Measurements from ENCODE around the gene PRKCH.
A peak's percentile ranks its signal among the peaks of the same experiment; 100 is the strongest.

The PRKCH gene

GRCh38 chr14:61508526-61508925 is 187.1 kb downstream of the PRKCH start:
- Histone ChIP-seq H3K9me3 (ENCODE audit: control insufficient read depth, insufficient read depth, low read depth, low read length) (no peaks in the 10 kb centered on the region), H3K27ac (ENCODE audit: extremely low read depth, low read depth, low read length) (no peak overlapping the region), H3K4me1 (ENCODE audit: control insufficient read depth, insufficient read depth, low read length) (no peaks in the 10 kb centered on the region), H3K36me3 (ENCODE audit: control insufficient read depth in 2 of 2, insufficient read depth in 1 of 2, low read length in 2 of 2) (no peaks in the 10 kb centered on the region), H3K4me3 (ENCODE audit: low read depth, low read length) (no peak overlapping the region)
- CTCF ChIA-PET, result no interaction called here
- POLR2A ChIA-PET, result no interaction called here
- no peak for TF ChIP-seq ZNF366 (tag by site-specific recombination; conservative IDR thresholded peaks at IDR 0.05)
- TF ChIP-seq ZNF610 (tag by site-specific recombination; IDR thresholded peaks at IDR 0.05; ENCODE audit: borderline replicate concordance), result no peak
- no peak for TF ChIP-seq CTCF (tag by site-specific recombination; IDR thresholded peaks at IDR 0.05)
- no peak for TF ChIP-seq SCRT2 (tag by site-specific recombination; IDR thresholded peaks at IDR 0.05)
- TF ChIP-seq SALL2 (tag by site-specific recombination; IDR thresholded peaks at IDR 0.05; ENCODE audit: borderline replicate concordance), result no peak
- no peak for TF ChIP-seq KLF10 (tag by site-specific recombination; IDR thresholded peaks at IDR 0.05)
- TF ChIP-seq ZNF529 (tag by site-specific recombination; IDR thresholded peaks at IDR 0.05; ENCODE audit: insufficient replicate concordance), result no peak
- no peak for TF ChIP-seq ZNF362 (tag by site-specific recombination; IDR thresholded peaks at IDR 0.05)
- no peak for TF ChIP-seq ZNF776 (tag by site-specific recombination; IDR thresholded peaks at IDR 0.05; ENCODE audit: borderline replicate concordance)
- no peak for TF ChIP-seq GLI4 (tag by site-specific recombination; IDR thresholded peaks at IDR 0.05)
- TF ChIP-seq ZNF785 (tag by site-specific recombination; IDR thresholded peaks at IDR 0.05), result no peak
- TF ChIP-seq ZBTB26 (tag by site-specific recombination; optimal IDR thresholded peaks at IDR 0.05), result no peak
- no peak for TF ChIP-seq ZNF335 (tag by site-specific recombination; conservative IDR thresholded peaks at IDR 0.05)

GRCh38 chr14:61510736-61511557 is 189.6 kb downstream of the PRKCH start:
- no peaks in the 10 kb centered on the region for H3K4me1 ChIP-seq (ENCODE audit: control insufficient read depth, insufficient read depth, low read length)
- no peaks in the 10 kb centered on the region for H3K36me3 ChIP-seq (ENCODE audit: control insufficient read depth in 2 of 2, insufficient read depth in 1 of 2, low read length in 2 of 2)
- ChIA-PET CTCF (interaction anchor here (0.8 kb wide), 1 partner anchor 51 kb away, joined by 3 read pairs; no protein-coding TSS in a partner anchor), POLR2A (no interaction called here)
- no peak overlapping the region for H3K4me3 ChIP-seq (ENCODE audit: low read depth, low read length)
- H3K27ac ChIP-seq (ENCODE audit: extremely low read depth, low read depth, low read length), result no peak overlapping the region
- H3K9me3 ChIP-seq (ENCODE audit: control insufficient read depth, insufficient read depth, low read depth, low read length), result no peaks in the 10 kb centered on the region
- TF ChIP-seq GLI2 (tag by site-specific recombination; IDR thresholded peaks at IDR 0.05; ENCODE audit: borderline replicate concordance, low read depth) (no peak), ZIC2 (tag by site-specific recombination; IDR thresholded peaks at IDR 0.05) (0 out of 2 replicates have a peak, but pooled peaks have one; percentile 21), ZNF768 (tag by site-specific recombination; IDR thresholded peaks at IDR 0.05) (no peak), ZNF302 (tag by site-specific recombination; IDR thresholded peaks at IDR 0.05; ENCODE audit: low read depth) (no peak), WT1 (tag by site-specific recombination; IDR thresholded peaks at IDR 0.05) (no peak), TRIM28 (IDR thresholded peaks at IDR 0.05; ENCODE audit: borderline replicate concordance, low read length) (no peak), ZNF223 (tag by site-specific recombination; IDR thresholded peaks at IDR 0.05) (no peak), ZBTB26 (tag by site-specific recombination; optimal IDR thresholded peaks at IDR 0.05) (no peak)
